HG02970 (cell line): ENCODE data around the gene POLR1A.

Experiments
- ATAC-seq: cut with Tn5 transposase; IDR thresholded peaks from one replicate; pipeline ENCODE4 v1.9.1; 2021; ENCODE audit warnings: mild to moderate bottlenecking, moderate library complexity, moderate number of reproducible peaks; ENCODE audit not compliant: unreplicated experiment, low FRiP score

Gene POLR1A

GRCh38 chr2:86105252-86105968 lies at the start of gene POLR1A:
POLR1A (minus strand) TSS chr2:86105886; CDS start chr2:86105776, 110 bp downstream.
- peak; percentile 70 for ATAC-seq

DNA sequence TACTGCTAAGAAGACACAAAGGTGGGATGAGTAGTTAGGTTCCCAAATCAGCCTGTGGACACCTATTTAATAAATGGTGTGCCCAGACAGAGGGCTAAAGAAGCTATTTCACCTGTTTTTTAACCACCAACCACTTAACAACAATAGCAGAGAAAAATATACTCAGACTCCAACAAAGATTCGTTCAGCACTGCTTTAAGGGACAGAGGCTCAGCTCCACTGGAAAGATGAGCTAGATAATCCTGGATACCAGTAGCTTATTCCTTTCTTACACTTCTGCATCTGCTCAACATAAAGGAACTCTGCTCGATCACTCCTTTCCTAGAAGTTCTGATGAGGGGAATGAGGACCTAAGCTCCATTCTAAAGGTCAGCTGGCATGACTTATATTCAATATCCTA lies 44.8 kb upstream of the POLR1A start:
- ATAC-seq = no peak

- ATAC-seq = no peak
These were observed 42.1 kb upstream of the POLR1A start for GRCh38 chr2:86147793-86148192.

GRCh38 chr2:86143926-86144685 lies 38.4 kb upstream of the POLR1A start:
- ATAC-seq = no peak

DNA sequence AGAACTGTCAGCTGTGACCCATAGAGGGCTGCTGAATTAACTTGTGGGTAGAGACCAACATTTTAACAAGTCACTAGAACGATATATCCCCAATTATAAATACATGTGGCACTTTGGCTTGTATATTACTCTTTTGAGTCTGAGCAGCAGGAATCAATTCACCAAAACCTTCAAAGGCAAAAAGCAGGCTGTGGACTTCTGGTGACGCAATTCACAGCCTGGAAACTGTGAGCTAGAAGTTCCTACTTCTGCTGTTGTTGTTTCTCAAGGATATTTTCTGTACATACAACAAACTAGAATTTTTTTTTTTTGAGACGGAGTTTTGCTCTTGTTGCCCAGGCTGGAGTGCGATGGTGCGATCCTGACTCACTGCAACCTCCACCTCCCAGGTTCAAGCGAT lies 37.6 kb upstream of the POLR1A start:
- no peak for ATAC-seq

DNA sequence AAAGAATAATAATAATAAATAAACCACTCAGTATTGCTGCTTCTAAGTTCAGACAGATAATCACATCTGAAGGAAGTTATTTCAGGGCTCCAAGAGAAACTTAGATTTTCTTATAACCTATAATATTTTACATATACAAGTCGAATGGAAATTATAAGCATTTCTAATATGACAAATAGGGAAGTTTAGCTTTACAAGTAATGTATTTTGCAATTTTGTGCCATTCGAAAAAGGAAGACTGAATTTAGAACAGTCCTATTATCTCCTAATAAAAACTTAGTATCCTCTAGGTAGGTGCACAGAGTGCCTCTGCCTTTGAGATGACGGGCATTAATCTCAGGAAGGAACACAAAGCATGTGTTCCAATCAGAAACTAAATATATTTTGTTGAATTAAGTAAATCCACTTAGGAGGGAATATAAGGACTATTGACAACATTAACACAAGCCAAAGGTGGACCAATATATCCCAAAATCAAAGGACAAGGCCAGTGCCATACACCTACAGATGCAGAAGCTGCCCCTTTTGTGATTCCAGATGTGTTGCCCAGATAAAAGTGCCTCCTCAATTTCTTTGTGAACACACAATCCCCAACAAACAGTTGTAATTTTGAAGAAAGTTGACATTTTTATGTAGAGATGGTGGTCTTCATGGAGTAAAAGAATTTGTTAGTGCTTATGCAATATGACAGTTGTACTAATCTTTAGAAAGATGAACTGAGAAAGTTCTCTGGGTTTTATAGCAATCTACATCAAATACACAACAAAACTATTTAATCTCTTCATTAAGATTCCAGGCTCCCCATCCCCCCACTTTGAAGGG lies 37.0 kb upstream of the POLR1A start:
- ATAC-seq = no peak

DNA sequence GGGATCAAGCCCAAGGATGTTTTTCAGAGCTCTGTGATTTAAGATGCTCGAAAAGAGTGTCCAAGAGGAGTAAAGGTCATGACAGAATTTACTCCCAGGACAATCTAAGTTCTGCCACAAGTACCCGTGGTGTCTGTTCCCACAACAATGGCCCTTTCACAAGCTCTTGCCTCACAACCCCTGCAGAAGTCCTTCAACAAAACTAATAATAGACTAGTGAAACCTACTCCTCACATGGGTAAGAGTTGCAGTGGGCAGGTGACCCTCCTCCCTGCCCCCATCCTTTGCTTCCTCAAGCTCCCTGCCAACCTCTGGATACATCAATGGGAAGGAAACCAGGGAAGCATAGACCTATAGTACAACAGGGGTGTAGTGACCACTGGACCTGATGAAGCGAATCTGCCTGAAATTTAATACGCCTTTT lies 35.3 kb upstream of the POLR1A start:
- ATAC-seq = no peak

- ATAC-seq = no peak
These were observed 34.3 kb upstream of the POLR1A start for GRCh38 chr2:86139981-86140380.

- no peak for ATAC-seq
These were observed 33.3 kb upstream of the POLR1A start for GRCh38 chr2:86138736-86139625.

- ATAC-seq = no peak
These were observed 30.5 kb upstream of the POLR1A start for GRCh38 chr2:86136141-86136540.

- ATAC-seq = no peak
These were observed 30.0 kb upstream of the POLR1A start for GRCh38 chr2:86135653-86136052.

DNA sequence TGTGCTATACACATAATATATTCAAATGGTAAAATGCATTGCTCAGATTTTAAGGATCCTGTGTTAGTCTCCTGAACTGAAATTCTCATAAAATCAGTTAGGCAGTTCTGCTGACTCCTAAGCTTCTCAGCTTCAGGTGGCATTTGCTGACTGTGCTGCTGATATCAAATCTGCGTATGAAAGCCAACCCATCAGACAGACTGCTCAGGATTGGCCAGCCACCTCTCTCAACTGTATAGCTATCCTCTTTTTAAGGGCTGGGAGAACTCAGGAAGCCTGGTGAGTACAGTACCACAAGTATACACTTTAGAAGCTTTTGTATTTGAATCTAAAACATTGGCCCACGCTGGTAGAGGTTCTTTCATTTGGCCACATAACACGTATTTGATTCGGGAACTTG lies 29.0 kb upstream of the POLR1A start:
- no peak for ATAC-seq

- no peak for ATAC-seq
These were observed 19.0 kb upstream of the POLR1A start for GRCh38 chr2:86124683-86125082.

GRCh38 chr2:86123328-86123925 lies 17.7 kb upstream of the POLR1A start:
- no peak for ATAC-seq

DNA sequence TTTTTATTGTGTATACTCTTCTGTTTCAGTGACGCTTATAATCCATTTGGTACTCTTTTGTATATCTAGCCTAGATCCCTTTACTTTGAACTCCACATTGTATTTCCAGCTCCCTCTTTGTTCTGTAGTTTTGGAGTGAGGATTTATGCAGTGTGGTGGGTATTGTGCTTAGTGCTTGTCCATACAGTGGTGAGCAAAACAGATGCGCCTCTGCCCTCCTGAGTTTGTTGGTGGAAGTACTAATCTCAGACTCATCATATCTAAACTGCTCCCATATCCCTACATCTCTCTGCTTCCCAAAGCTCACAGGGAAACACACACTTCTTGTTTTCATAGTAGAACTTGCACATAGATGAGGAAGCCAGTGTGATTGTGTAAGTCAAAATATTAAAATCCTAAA lies 12.4 kb upstream of the POLR1A start:
- ATAC-seq = no peak

GRCh38 chr2:86107031-86107430 lies 1.3 kb upstream of the POLR1A start:
- no peak for ATAC-seq

GRCh38 chr2:86105969-86106945 lies 571 bp upstream of the POLR1A start, which contains the start of gene PTCD3:
PTCD3 (plus strand) TSS chr2:86106235; CDS start chr2:86106248, 13 bp downstream.
- ATAC-seq = peak; percentile 82

DNA sequence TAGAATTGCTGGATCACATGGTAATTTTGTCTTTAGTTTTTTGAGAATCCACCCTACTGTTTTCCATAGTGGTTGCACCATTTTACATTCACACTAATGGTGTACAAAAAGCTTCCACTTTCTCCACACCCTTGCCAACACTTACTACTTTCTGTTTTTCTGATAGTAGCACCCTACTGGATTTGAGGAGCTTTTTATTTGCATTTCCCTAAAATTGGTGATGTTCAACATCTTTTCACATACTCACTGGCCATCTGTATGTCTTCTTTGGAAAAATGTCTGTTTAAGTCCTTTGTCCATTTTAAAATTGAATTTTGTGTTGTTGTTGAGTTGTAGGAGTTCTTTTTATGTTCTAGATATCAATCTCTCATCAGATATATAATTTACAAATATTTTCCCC lies 3.5 kb downstream of the POLR1A start:
- no peak for ATAC-seq
